D721Med (cell line): ENCODE measurements around the gene RAB43.

Experiments used
- DNase-seq: peaks from one replicate; pipeline ENCODE4 v3.0.0; 2011; ENCODE audit warnings: low spot score; ENCODE audit not compliant: insufficient read length
- FAIRE-seq: peaks from 2 replicates; lab custom pipeline; 2011; peaks lifted over from hg19 to GRCh38; lab: Jason Lieb, UNC
- TF ChIP-seq, protein P1 (sequence below): IDR thresholded peaks from 2 replicates; pipeline ENCODE4 v1.5.1; 2012; ENCODE audit warnings: mild to moderate bottlenecking, control low read depth; ENCODE audit not compliant: insufficient read depth; ENCODE audit errors: missing control alignments

Gene RAB43

DNA sequence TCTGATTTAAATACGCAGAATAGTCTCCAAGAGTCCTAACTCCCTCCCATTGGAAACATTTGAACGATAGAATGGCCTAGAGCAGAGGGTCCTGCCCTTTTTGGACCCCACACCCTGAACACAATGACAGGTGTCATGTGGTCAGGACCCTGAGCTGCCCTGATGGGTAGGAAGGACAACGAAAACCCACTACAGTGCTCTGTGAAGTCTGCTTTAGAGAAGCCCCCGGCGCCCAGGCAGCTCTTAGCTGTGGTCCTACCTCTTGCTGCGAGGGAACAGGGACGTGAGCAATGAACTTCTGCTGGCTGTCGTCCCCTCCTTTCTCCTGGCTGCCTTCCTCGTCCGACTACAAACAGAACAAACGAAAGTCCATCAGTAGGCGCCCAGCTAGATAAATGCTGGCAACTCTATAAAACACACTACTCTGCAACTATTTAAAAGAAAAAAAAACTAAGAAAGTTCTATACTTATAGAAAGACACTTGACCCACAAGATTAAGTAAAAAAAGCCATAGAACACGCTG, 8.7 kb upstream of the RAB43 start:
- FAIRE-seq (no peak), DNase-seq (no peak)
- TF ChIP-seq, protein P1, sequence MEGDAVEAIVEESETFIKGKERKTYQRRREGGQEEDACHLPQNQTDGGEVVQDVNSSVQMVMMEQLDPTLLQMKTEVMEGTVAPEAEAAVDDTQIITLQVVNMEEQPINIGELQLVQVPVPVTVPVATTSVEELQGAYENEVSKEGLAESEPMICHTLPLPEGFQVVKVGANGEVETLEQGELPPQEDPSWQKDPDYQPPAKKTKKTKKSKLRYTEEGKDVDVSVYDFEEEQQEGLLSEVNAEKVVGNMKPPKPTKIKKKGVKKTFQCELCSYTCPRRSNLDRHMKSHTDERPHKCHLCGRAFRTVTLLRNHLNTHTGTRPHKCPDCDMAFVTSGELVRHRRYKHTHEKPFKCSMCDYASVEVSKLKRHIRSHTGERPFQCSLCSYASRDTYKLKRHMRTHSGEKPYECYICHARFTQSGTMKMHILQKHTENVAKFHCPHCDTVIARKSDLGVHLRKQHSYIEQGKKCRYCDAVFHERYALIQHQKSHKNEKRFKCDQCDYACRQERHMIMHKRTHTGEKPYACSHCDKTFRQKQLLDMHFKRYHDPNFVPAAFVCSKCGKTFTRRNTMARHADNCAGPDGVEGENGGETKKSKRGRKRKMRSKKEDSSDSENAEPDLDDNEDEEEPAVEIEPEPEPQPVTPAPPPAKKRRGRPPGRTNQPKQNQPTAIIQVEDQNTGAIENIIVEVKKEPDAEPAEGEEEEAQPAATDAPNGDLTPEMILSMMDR, result no peak

DNA sequence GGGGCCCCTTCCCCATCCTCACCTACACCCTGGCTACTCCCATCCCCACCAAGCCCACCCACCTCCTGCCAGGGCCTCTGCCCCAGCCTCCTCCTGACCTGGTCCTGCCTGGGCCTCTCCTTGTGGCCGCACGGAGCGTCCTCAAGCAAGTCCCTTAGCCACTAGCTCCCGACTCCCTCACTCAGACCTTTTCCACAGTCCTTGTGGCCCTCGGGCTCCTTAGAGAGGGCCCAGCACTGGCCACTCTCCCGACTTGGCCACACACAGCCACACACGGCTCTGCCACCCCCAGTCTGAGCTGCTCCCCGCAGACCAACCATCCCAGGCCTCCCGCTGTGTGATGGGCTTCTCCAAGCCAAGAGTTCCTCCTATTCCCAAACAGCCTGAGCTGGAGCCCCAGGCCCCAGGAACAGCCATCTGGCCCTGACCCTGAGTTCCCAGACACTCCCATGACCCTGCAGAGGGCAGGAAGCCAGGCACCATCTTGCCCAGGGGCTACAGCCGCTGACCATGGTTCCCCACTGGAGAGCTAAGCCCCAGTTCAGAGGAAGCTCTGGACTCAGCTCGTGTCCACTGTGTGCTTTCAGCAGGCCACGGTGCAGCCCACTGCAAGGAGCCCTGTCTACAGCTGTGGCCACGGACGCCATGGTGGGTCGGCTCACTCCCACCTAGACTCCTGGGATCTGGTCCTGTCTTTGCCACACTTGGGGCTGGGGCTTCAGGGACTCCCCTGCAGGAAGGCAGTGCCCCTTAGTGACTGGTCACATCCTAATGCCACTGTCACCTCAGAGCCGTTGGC, 7.0 kb upstream of the RAB43 start:
- TF ChIP-seq, protein P1, result no peak
- FAIRE-seq (no peak), DNase-seq (no peak)

DNA sequence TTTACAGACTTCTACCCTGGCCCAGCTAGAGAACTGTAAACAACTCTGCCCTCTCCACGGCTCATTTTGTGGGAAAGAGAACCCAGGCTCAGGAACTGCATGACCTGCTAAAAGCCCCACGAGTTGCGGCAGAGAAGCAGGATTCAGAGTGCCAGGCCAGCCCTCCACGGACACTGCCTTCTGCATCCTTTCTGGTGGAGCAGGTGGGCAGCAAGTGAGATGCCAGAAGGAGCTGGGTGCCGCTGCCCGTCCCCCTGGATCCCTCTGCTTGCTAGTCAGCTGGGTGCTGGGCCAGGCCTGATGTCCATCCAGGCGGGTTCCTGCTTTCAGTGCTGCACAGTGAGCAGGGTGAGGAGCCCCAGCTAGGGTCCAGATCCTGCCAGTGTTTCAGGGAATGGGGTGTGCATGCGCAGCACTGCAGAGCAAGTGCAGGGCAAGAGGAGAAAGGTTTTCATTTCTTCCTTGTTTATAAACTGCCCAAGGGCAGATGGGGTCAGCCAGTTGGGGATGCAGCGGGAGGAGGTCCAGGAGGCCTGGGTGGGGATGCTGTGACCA, 5.2 kb upstream of the RAB43 start:
- no peak for FAIRE-seq
- TF ChIP-seq, protein P1, result no peak

DNA sequence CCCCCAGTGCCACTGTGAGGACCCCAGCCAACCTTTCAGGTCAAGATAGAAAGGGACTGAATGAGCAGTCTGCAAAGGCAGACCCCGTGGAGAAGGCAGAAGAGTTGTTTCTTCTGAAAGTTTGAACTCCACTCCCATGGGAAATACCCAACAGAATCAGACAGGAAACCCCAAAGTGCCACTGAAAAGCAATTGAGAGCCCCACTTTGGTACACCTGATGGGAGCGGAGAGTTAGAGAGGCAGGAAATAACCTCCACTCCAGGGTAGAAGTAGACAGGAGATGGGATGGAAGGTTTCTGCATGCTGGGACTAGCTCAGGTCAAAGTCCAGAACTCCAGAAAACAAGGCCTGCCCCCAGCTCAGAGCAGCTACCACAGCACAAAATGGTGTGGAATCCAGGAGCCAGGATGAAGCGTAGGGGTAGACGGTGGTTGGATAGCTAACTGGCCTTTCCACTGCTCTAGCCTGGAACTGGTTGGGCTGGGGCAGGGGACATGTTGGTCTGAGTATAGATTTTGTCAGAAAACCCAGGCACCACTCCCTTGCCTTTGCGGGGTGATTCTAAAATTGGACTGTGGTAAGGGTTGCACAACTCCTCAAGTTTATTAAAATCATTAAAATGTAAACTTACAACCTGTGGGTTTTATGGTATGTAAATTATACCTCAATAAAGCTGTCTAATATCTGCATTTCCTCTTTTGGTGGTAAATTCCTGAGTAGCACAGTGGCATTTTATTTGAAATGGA, 1.9 kb upstream of the RAB43 start:
- FAIRE-seq (no peak), DNase-seq (no peak)
- TF ChIP-seq, protein P1, result no peak

More for the DNA sequence above, 5.2 kb upstream of the RAB43 start:
- DNase-seq, result no peak

DNA sequence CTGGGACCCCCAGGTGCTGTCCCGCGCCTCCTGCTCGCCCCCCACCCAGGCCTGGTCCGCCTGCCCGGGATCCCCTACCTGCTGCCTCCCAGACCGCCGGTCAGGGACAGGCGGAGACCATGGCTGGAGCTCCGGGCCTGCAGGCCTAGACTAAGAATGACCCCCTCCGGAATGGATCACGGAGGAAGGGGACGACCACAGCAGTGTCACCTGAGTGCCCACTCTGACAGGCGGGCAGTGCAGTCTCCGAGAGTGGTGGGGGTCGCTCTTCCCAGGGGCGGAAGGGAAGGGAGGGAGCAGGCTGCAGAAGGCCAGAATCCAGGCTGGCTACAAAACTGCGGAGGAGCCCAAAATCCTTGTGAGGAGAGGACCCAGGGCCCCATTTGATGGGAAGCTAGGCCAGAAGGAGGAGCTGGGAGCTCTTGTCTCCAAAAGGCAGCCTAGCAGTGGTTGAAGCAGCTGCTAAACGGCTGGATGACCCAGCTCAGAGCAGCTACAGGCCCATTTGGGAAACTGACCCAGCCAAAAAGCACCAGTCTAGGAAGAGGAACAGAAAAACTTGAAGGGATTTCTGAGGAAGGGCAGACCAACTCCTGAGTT, 908 bp upstream of the RAB43 start:
- no peak for DNase-seq
- TF ChIP-seq, protein P1, result no peak
- FAIRE-seq, result no peak

DNA sequence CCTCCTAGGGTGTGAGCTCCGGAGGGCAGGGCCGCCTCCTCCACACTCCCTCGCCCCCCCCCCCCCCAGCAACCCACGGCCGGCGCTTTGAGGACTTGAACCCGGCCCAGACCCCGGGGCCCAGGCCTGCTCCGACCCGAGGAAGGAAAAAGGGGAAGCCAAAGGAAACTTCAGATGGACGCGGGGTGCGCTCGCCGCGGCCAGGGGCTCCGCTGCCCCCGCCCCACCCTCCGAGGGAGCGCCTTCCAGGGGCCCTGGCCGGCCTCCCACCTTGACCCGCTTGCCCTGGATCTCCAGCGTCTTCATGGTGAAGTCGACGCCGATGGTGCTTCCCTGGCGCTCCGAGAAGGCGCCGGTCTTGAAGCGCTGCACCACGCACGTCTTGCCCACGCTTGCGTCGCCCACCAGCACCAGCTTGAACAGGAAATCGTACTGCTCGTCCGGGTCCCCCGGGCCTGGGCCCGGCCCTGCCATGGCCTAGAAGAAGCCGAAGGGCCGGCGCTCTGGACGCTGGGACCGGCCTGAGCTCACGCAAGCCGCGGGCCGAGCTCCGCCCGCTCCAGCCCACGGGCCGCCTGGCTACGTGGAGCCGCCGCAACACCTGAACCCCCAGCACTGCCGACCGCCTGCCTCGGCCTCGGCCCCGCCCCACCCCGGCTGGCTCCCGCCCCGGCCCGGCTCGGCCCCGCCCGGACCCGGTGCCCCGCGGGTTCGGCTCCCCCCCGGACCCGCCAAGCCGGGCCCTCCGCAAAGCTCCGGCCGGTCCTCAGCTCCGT, 400 bp downstream of the RAB43 start:
- TF ChIP-seq, protein P1, result no peak
- FAIRE-seq, result no peak
- DNase-seq, result no peak
